Neuronal stem cell (in vitro differentiated cells): Measurements from ENCODE around the gene CD72.
A peak's percentile ranks its signal among the peaks of the same experiment; 100 is the strongest.

Experiments used
- DNase-seq: peaks from one replicate; pipeline ENCODE4 v3.0.0-alpha.2; 2013; ENCODE audit warnings: low spot score
- H2AFZ ChIP-seq: one replicate; pipeline ENCODE4 v1.6.1; 2013; ENCODE audit warnings: mild to moderate bottlenecking, low read length, inconsistent platforms
- H2AK5ac ChIP-seq: 2 replicates; pipeline ENCODE4 v1.6.1; 2013; ENCODE audit warnings: low read depth, mild to moderate bottlenecking, inconsistent platforms, low read length, moderate library complexity, mixed read lengths
- H2BK120ac ChIP-seq: 2 replicates; pipeline ENCODE4 v1.6.1; 2013; ENCODE audit warnings: low read depth, mild to moderate bottlenecking, inconsistent platforms, low read length, moderate library complexity, mixed read lengths
- H2BK12ac ChIP-seq: one replicate; pipeline ENCODE4 v1.6.1; 2013; ENCODE audit warnings: low read length, inconsistent platforms
- H2BK15ac ChIP-seq: 2 replicates; pipeline ENCODE4 v1.6.1; 2013; ENCODE audit warnings: mild to moderate bottlenecking, low read length, inconsistent platforms, mixed read lengths
- H2BK5ac ChIP-seq: one replicate; pipeline ENCODE4 v1.6.1; 2013; ENCODE audit warnings: inconsistent platforms, mild to moderate bottlenecking, low read length, moderate library complexity
- H3K14ac ChIP-seq: one replicate; pipeline ENCODE4 v1.6.1; 2013; ENCODE audit warnings: low read length, inconsistent platforms
- H3K18ac ChIP-seq: 2 replicates; pipeline ENCODE4 v1.6.1; 2013; ENCODE audit warnings: low read length, inconsistent platforms
- H3K23ac ChIP-seq: 2 replicates; pipeline ENCODE4 v1.6.1; 2013; ENCODE audit warnings: low read depth, mild to moderate bottlenecking, mixed read lengths, low read length, inconsistent platforms; ENCODE audit not compliant: poor library complexity
- H3K27ac ChIP-seq: replicated peaks from 3 replicates; pipeline ENCODE4 v1.5.1; 2013; ENCODE audit warnings: low read length, inconsistent platforms
- H3K27me3 ChIP-seq, 3 experiments: 2 replicates each; pipeline ENCODE4 v1.6.1; 2013; ENCODE audit warnings: low read length in 3 of 3, mild to moderate bottlenecking in 2 of 3, inconsistent platforms in 1 of 3, low read depth in 1 of 3, mixed read lengths in 1 of 3, moderate library complexity in 1 of 3; ENCODE audit not compliant: control insufficient read depth in 3 of 3, insufficient read depth in 3 of 3
- H3K36me3 ChIP-seq, 2 donors: replicated peaks in 1 of 2; 2 replicates each; pipeline ENCODE4 v1.6.1; 2013; ENCODE audit warnings: low read length in 2 of 2; ENCODE audit not compliant: control insufficient read depth in 2 of 2, insufficient read depth in 2 of 2
- H3K4ac ChIP-seq: 2 replicates; pipeline ENCODE4 v1.6.1; 2013; ENCODE audit warnings: inconsistent platforms, mild to moderate bottlenecking, low read length, moderate library complexity
- H3K4me1 ChIP-seq, 2 donors: 1 replicate in 1 of 2; 2 replicates in 1 of 2; pipeline ENCODE4 v1.6.1; 2013; ENCODE audit warnings: low read length in 2 of 2, low read depth in 1 of 2; ENCODE audit not compliant: control insufficient read depth in 2 of 2, insufficient read depth in 1 of 2
- H3K4me2 ChIP-seq: one replicate; pipeline ENCODE4 v1.6.1; 2013; ENCODE audit warnings: mild to moderate bottlenecking, low read length, inconsistent platforms; ENCODE audit not compliant: insufficient read depth, poor library complexity, severe bottlenecking
- H3K4me3 ChIP-seq, 2 donors: 2 replicates each; pipeline ENCODE4 v1.5.1; 2013; ENCODE audit warnings: low read length in 2 of 2, mild to moderate bottlenecking in 2 of 2, inconsistent platforms in 1 of 2, moderate library complexity in 1 of 2
- H3K79me1 ChIP-seq: one replicate; pipeline ENCODE4 v1.6.1; 2013; ENCODE audit warnings: low read depth, mild to moderate bottlenecking, inconsistent platforms, low read length, moderate library complexity
- H3K9ac ChIP-seq: one replicate; pipeline ENCODE4 v1.6.1; 2013; ENCODE audit warnings: mild to moderate bottlenecking, low read depth, low read length, inconsistent platforms; ENCODE audit not compliant: poor library complexity
- H3K9me3 ChIP-seq, 2 donors: replicated peaks in 1 of 2; 2 replicates each; pipeline versions ENCODE3 to v1.6.1; 2013; ENCODE audit warnings: low read length in 2 of 2, mild to moderate bottlenecking in 2 of 2, inconsistent platforms in 1 of 2, low read depth in 1 of 2, mixed read lengths in 1 of 2, moderate library complexity in 1 of 2; ENCODE audit not compliant: control insufficient read depth in 2 of 2, insufficient read depth in 1 of 2
- H4K8ac ChIP-seq: one replicate; pipeline ENCODE4 v1.6.1; 2013; ENCODE audit warnings: low read depth, mild to moderate bottlenecking, inconsistent platforms, low read length, moderate library complexity
- H4K91ac ChIP-seq: one replicate; pipeline ENCODE4 v1.6.1; 2013; ENCODE audit warnings: low read length, low read depth, mild to moderate bottlenecking, inconsistent platforms; ENCODE audit not compliant: poor library complexity
- WGBS, 2 donors: extraction: QIAGEN DNeasy Blood & Tissue Kit; methylation state at CpG; one replicate each; pipeline ENCODE4 v1.1.7; 2013; ENCODE audit warnings: missing lambda C conversion rate in 2 of 2, mixed read lengths in 1 of 2; ENCODE audit not compliant: insufficient read length in 2 of 2, insufficient replicate concordance in 1 of 2; ENCODE audit errors: extremely low coverage in 2 of 2; 5-methylcytosine and 5-hydroxymethylcytosine counted together

CD72 gene

DNA sequence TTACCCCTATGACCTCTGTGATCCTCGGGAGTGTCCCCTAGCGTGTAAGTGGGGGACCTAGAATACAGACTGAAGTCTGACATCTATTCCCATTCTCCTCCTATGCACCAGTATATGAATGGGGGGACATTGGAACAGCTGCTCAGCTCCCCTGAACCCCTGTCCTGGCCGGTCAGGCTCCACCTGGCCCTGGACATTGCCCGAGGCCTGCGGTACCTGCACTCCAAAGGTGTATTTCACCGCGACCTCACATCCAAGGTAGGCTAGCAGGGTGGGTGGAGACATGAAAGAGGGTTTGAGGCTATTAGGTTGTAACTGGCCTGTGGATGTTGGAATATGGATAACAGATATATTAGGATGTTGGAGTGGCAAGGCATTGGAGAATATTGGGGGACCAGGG, 11.5 kb downstream of the CD72 start:
- Histone ChIP-seq H2AK5ac (no peak overlapping the region), H4K91ac (no peak overlapping the region), H3K27me3 (no peaks in the 10 kb centered on the region), H2AFZ (no peak overlapping the region), H3K14ac (no peak overlapping the region), H3K79me1 (peaks cover 5% of the 10 kb centered on the region), H2BK12ac (no peak overlapping the region), H3K27ac (no peak overlapping the region), H2BK120ac (no peak overlapping the region), H2BK5ac (no peak overlapping the region), H3K4me3 (peak overlapping the region in 1 of 2 donors; percentile 2), H3K23ac (no peak overlapping the region), H3K36me3 (peaks cover 26 to 36% of the 10 kb centered on the region in 2 donors), H2BK15ac (no peak overlapping the region), H3K18ac (no peak overlapping the region), H3K9me3 (no peaks in the 10 kb centered on the region), H3K9ac (no peak overlapping the region), H4K8ac (no peak overlapping the region), H3K4me2 (no peak overlapping the region), H3K4ac (no peak overlapping the region), H3K4me1 (peaks cover 9 to 10% of the 10 kb centered on the region in 2 donors)
- WGBS, 2 donors: no CpG with 5 or more reads among the region's 7 CpGs
- DNase-seq: no peak

DNA sequence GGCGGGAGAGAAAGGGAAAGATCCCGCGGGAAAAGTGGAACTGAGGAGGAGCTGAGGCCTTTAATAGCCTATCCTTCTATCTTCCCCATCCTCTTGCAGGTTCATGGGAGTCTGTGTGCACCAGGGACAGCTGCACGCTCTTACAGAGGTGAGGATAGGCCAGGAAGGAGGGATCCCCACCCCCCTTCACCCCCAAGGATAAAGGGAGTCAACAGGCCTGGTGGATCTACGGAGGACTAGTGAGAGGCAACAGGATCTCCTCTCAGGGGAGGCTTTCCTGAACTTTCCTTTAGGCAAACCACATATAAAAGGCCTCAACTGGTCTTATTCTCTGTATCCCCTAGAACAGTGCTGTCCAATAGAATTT, 12.1 kb downstream of the CD72 start:
- no peak for DNase-seq
- Histone ChIP-seq H3K23ac (peak overlapping the region; percentile 86), H2BK5ac (no peak overlapping the region), H3K4ac (no peak overlapping the region), H2BK12ac (no peak overlapping the region), H2AK5ac (no peak overlapping the region), H3K9ac (peak overlapping the region; percentile 88), H3K4me3 (peak overlapping the region; percentile 72 to 91), H4K8ac (no peak overlapping the region), H3K27me3 (no peaks in the 10 kb centered on the region), H3K18ac (peak overlapping the region; percentile 90), H4K91ac (no peak overlapping the region), H3K79me1 (peaks cover 5% of the 10 kb centered on the region), H3K4me1 (peaks cover 9 to 10% of the 10 kb centered on the region in 2 donors), H2BK15ac (no peak overlapping the region), H3K9me3 (no peaks in the 10 kb centered on the region), H3K36me3 (peaks cover 26 to 36% of the 10 kb centered on the region in 2 donors), H2BK120ac (no peak overlapping the region), H3K14ac (no peak overlapping the region), H3K4me2 (peak overlapping the region; percentile 89), H2AFZ (peak overlapping the region; percentile 87), H3K27ac (no peak overlapping the region)
- no CpG with 5 or more reads among the region's 5 CpGs for WGBS, 2 donors

DNA sequence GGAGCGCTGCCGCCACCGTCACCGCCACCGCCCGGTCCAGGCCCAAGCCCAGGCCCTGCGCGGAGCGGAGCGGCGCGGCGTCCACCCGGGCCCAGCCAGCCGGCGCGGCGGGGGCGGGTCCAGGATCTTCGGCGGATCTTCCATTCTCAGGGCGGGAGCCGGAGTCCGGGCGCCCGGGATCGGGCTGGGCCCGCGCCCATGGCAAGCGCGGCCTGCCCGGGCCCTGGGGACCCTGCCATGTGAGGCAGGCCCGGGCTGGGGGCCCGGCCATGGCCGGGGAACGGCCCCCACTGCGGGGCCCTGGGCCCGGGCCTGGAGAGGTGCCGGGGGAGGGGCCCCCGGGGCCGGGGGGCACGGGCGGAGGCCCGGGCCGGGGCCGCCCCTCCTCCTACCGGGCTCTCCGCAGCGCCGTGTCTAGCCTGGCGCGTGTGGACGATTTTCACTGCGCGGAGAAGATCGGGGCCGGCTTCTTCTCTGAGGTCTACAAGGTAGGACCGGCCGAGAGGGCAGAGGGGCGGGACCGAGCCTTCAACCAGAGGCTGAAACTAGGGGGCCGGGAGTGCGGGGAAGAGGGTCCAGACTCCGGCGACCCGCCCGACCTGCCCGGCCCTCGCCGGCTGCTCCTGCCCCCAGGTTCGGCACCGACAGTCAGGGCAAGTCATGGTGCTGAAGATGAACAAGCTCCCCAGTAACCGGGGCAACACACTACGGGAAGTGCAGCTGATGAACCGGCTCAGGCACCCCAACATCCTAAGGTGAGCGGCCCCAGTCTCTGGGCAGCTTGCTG, 12.7 kb downstream of the CD72 start:
- no peak for DNase-seq
- H3K27me3 ChIP-seq: no peaks in the 10 kb centered on the region
- H3K4ac ChIP-seq: no peak overlapping the region
- no peak overlapping the region for H2BK15ac ChIP-seq
- no peak overlapping the region for H2AK5ac ChIP-seq
- peak overlapping the region; percentile 88 for H3K9ac ChIP-seq
- no peak overlapping the region for H4K91ac ChIP-seq
- H3K4me3 ChIP-seq: peak overlapping the region; percentile 72 to 91
- peak overlapping the region; percentile 89 for H3K4me2 ChIP-seq
- no peaks in the 10 kb centered on the region for H3K9me3 ChIP-seq
- H2AFZ ChIP-seq: peak overlapping the region; percentile 87
- H3K27ac ChIP-seq: no peak overlapping the region
- no CpG with 5 or more reads among the region's 76 CpGs for WGBS, 2 donors
- no peak overlapping the region for H2BK5ac ChIP-seq
- no peak overlapping the region for H3K14ac ChIP-seq
- no peak overlapping the region for H2BK12ac ChIP-seq
- H3K23ac ChIP-seq: peak overlapping the region; percentile 86
- H3K4me1 ChIP-seq: peaks cover 9 to 10% of the 10 kb centered on the region in 2 donors
- H2BK120ac ChIP-seq: no peak overlapping the region
- peaks cover 5% of the 10 kb centered on the region for H3K79me1 ChIP-seq
- peaks cover 26 to 35% of the 10 kb centered on the region in 2 donors for H3K36me3 ChIP-seq
- no peak overlapping the region for H4K8ac ChIP-seq
- peak overlapping the region; percentile 92 for H3K18ac ChIP-seq

DNA sequence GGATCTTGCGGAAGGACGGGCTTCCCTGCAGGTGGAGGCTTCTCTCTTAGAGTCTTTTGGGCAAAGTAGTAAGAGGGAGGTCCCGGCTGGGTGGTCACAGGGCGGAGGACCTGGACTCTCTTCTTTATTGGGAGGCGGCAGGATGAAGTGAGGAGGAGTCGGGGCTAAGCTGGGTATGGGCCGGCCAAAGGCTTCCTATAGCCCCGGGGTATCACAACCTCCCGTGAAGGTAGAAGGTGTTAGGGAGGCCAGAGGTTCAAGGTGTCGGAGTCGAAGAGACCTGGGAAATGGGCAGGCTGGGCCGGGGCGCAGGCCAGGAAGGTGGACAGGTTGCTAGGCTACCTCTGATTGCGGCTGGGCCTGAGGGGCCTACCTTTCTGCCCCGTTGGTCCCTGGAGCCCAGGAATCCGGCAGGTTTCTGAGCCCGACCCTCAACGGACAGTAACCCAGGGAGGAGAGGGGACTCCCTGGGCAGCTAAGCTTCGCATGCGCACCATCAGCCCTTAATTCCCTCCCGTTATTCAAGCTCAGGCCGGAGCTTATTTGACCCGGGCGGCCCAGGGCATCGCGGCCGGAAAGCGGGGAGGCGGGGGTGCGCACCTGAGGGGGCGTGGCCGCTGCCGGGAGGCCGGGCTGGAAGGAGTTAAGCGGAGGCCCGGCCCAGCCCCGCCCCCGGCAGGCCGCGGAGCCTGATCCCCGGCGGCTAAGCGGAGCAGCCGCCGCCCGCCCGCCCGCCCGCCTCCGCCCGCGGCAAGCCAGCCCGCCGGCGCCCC, 13.4 kb downstream of the CD72 start, which contains the start of gene TESK1:
Gene TESK1, plus strand, starts transcription at position 685 of the 773 bp plus-strand sequence. CDS start 358 bp downstream, outside the sequence.
- Histone ChIP-seq H2AK5ac (peak within 1 kb of the TSS; percentile 6), H3K4me1 (peaks cover 9 to 10% of the 10 kb centered on the region in 2 donors), H3K27ac (peak within 1 kb of the TSS; percentile 75), H2BK12ac (no peak within 1 kb of the TSS), H2AFZ (peak within 1 kb of the TSS; percentile 87), H3K4me3 (peak within 1 kb of the TSS; percentile 72 to 91), H2BK15ac (peak within 1 kb of the TSS; percentile 81), H2BK120ac (no peak within 1 kb of the TSS), H3K36me3 (peaks cover 21 to 28% of the 10 kb centered on the region in 2 donors), H4K91ac (no peak within 1 kb of the TSS), H3K9ac (peak within 1 kb of the TSS; percentile 88), H3K9me3 (no peaks in the 10 kb centered on the region), H3K27me3 (no peaks in the 10 kb centered on the region), H3K79me1 (peaks cover 5% of the 10 kb centered on the region), H3K23ac (peak within 1 kb of the TSS; percentile 86), H3K4me2 (peak within 1 kb of the TSS; percentile 92), H3K18ac (peak within 1 kb of the TSS; percentile 92), H2BK5ac (no peak within 1 kb of the TSS), H4K8ac (no peak within 1 kb of the TSS), H3K14ac (no peak within 1 kb of the TSS), H3K4ac (no peak within 1 kb of the TSS)
- peak; percentile 85 for DNase-seq
- WGBS, 2 donors: no CpG with 5 or more reads among the region's 55 CpGs
